Uterus (tissue), 4 donors: Measurements from ENCODE around the gene SULT1A2. TPM values are rescaled to one million over a fixed set of nuclear protein-coding genes. Genes with fewer than 3 reads are reported as not detected.

Source experiments
- DNase-seq, 2 donors: peaks; one replicate each; pipeline ENCODE4 v3.0.0-alpha.2; 2019 to 2020
- H3K27ac ChIP-seq, 2 donors: fragments of 200-600 bp; sonication (generic); 1 replicate in 1 of 2; 2 replicates in 1 of 2; pipeline ENCODE4 v1.5.1; 2016 to 2018
- H3K27me3 ChIP-seq, 2 donors: fragments of 200-600 bp; sonication (generic); one replicate each; pipeline ENCODE4 v1.5.1; 2018 to 2019; ENCODE audit warnings: control low read depth in 1 of 2
- H3K36me3 ChIP-seq, 2 donors: fragments of 200-600 bp; sonication (generic); one replicate each; pipeline ENCODE4 v1.5.1; 2019; ENCODE audit warnings: control low read depth in 1 of 2
- H3K4me1 ChIP-seq, 2 donors: fragments of 200-600 bp; sonication (generic); one replicate each; pipeline ENCODE4 v1.5.1; 2018 to 2019; ENCODE audit warnings: control low read depth in 1 of 2
- H3K4me3 ChIP-seq, 2 donors: fragments of 200-600 bp; sonication (generic); 1 replicate in 1 of 2; 2 replicates in 1 of 2; pipeline ENCODE4 v1.5.1; 2018 to 2019; ENCODE audit warnings: mild to moderate bottlenecking in 1 of 2
- H3K9me3 ChIP-seq, 2 donors: fragments of 200-600 bp; sonication (generic); one replicate each; pipeline ENCODE4 v1.5.1; 2019; ENCODE audit warnings: control low read depth in 1 of 2
- CTCF ChIP-seq, 4 experiments: fragments of 200-600 bp in 2 of 4; fragments of 450-650 bp in 2 of 4; sonication (generic) in 2 of 4; IDR thresholded peaks; one replicate each; pipeline ENCODE4 v1.5.1; 2016 to 2019; ENCODE audit warnings: antibody characterized with exemption in 4 of 4, mild to moderate bottlenecking in 2 of 4, moderate library complexity in 1 of 4
- POLR2A ChIP-seq, 2 donors: fragments of 450-650 bp; IDR thresholded peaks; one replicate each; pipeline ENCODE4 v1.6.1; 2016; ENCODE audit warnings: antibody characterized with exemption in 2 of 2, mild to moderate bottlenecking in 1 of 2, moderate library complexity in 1 of 2
- intact Hi-C: fragments of 100-400 bp; cut with DNase I; formaldehyde crosslinking; loops from one replicate; pipeline ENCODE4 v1.15.1; 2023; ENCODE audit warnings: low total_unique reads
- total RNA-seq, 4 donors: library from RNA; depleted of rRNA in 3 of 4; stranded (reverse); fragments of >200 nt in 3 of 4; gene quantifications; one replicate each; pipeline versions ENCODE4 v1.1.0 to v1.2.4, GENCODE V29; 2014 to 2023
- donor health status: DM: yes; HTN: yes; CAD: no.

The SULT1A2 gene
- total RNA-seq, 4 donors from 2014 or later = 0.41 to 0.46 TPM; not detected in 2

GRCh38 chr16:28592511-28592910, 4.3 kb downstream of the SULT1A2 start:
- intact Hi-C loops = no loop called here
- no peak for TF ChIP-seq CTCF (IDR thresholded peaks at IDR 0.05)
- no peak for TF ChIP-seq POLR2A (IDR thresholded peaks at IDR 0.05)
- no peaks in the 10 kb centered on the region for H3K27me3 ChIP-seq
- no peak for DNase-seq
- H3K4me1 ChIP-seq = no peaks in the 10 kb centered on the region
- H3K36me3 ChIP-seq = no peaks in the 10 kb centered on the region
- H3K27ac ChIP-seq = no peak overlapping the region
- no peak overlapping the region for H3K4me3 ChIP-seq
- no peaks in the 10 kb centered on the region for H3K9me3 ChIP-seq

- intact Hi-C loops = no loop called here
- no peaks in the 10 kb centered on the region for H3K36me3 ChIP-seq
These were observed 5.5 kb downstream of the SULT1A2 start for GRCh38 chr16:28591355-28591754.

GRCh38 chr16:28590384-28591340, 6.2 kb downstream of the SULT1A2 start:
- Histone ChIP-seq H3K27me3 (no peaks in the 10 kb centered on the region), H3K27ac (no peak overlapping the region), H3K9me3 (no peaks in the 10 kb centered on the region), H3K4me3 (no peak overlapping the region), H3K4me1 (no peaks in the 10 kb centered on the region), H3K36me3 (no peaks in the 10 kb centered on the region)
- intact Hi-C loops = no loop called here
- TF ChIP-seq CTCF (IDR thresholded peaks at IDR 0.05) (no peak), POLR2A (IDR thresholded peaks at IDR 0.05) (no peak)
- no peak for DNase-seq

More at GRCh38 chr16:28591355-28591754, 5.5 kb downstream of the SULT1A2 start:
- Histone ChIP-seq H3K4me3 (no peak overlapping the region), H3K27ac (no peak overlapping the region), H3K9me3 (no peaks in the 10 kb centered on the region), H3K4me1 (no peaks in the 10 kb centered on the region), H3K27me3 (no peaks in the 10 kb centered on the region)
- no peak for DNase-seq
- no peak for TF ChIP-seq POLR2A (IDR thresholded peaks at IDR 0.05)
- TF ChIP-seq CTCF (IDR thresholded peaks at IDR 0.05) = no peak

- intact Hi-C loops = no loop called here
- Histone ChIP-seq H3K36me3 (no peaks in the 10 kb centered on the region), H3K9me3 (no peaks in the 10 kb centered on the region), H3K4me1 (no peaks in the 10 kb centered on the region), H3K4me3 (no peak overlapping the region), H3K27me3 (no peaks in the 10 kb centered on the region), H3K27ac (no peak overlapping the region)
- TF ChIP-seq CTCF (IDR thresholded peaks at IDR 0.05) = no peak
- TF ChIP-seq POLR2A (IDR thresholded peaks at IDR 0.05) = no peak
- no peak for DNase-seq
These were observed 6.9 kb downstream of the SULT1A2 start for GRCh38 chr16:28589930-28590329.

GRCh38 chr16:28589069-28589468, 7.8 kb downstream of the SULT1A2 start:
- Histone ChIP-seq H3K27ac (no peak overlapping the region), H3K4me3 (no peak overlapping the region), H3K4me1 (no peaks in the 10 kb centered on the region), H3K36me3 (no peaks in the 10 kb centered on the region), H3K9me3 (no peaks in the 10 kb centered on the region), H3K27me3 (no peaks in the 10 kb centered on the region)
- TF ChIP-seq CTCF (IDR thresholded peaks at IDR 0.05) (no peak), POLR2A (IDR thresholded peaks at IDR 0.05) (no peak)
- intact Hi-C loops = no loop called here
- DNase-seq = no peak
